ENCODE data around the gene DENND1A. TPM values are rescaled to one million over a fixed set of nuclear protein-coding genes. Genes with fewer than 3 reads are reported as not detected.

The DENND1A gene
- total and polyA plus RNA-seq, 2 donors = 6.7 to 9.2 TPM

DNA sequence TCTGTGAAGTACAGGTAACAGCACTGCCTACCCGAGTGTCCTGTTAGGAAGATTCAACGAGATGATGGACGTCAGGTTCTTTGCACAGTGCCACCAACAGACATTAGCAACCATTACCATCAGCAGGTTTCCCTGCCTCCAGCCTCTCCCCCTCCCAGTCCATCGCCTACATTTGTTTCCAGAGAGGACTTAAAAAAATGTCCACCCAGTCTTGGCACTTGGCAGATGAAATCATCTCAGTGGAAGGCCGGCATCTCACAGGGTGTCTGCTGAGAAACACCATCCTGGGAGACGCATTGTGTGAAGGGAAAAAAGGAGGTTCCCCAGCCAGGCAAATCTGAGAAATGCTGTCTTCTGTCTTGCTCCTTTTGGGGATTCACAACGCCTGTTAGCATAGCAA, 515.7 kb downstream of the DENND1A start:
- H3K27me3 ChIP-seq (ENCODE audit: control insufficient read depth in 2 of 2, insufficient read depth in 1 of 2, low read length in 1 of 2) = no peaks in the 10 kb centered on the region
- H3K4me3 ChIP-seq (ENCODE audit: low read length in 2 of 2) = no peak overlapping the region
- H3K27ac ChIP-seq (ENCODE audit: low read depth in 1 of 2, low read length in 1 of 2) = no peak overlapping the region
- peaks cover 0 to 2% of the 10 kb centered on the region in 2 donors for H3K9me3 ChIP-seq (ENCODE audit: control insufficient read depth in 2 of 2, insufficient read depth in 1 of 2, low read length in 1 of 2)
- 97% methylated on average over 7 of the region's 7 CpGs for WGBS
- H3K4me1 ChIP-seq (ENCODE audit: control insufficient read depth in 2 of 2, insufficient read depth in 2 of 2, low read length in 2 of 2) = no peaks in the 10 kb centered on the region
- no peak for DNase-seq (ENCODE audit: low read depth in 6 of 9, low spot score in 9 of 9)
- no peaks in the 10 kb centered on the region for H3K36me3 ChIP-seq (ENCODE audit: control insufficient read depth in 2 of 2, insufficient read depth in 2 of 2, low read length in 1 of 2)

DNA sequence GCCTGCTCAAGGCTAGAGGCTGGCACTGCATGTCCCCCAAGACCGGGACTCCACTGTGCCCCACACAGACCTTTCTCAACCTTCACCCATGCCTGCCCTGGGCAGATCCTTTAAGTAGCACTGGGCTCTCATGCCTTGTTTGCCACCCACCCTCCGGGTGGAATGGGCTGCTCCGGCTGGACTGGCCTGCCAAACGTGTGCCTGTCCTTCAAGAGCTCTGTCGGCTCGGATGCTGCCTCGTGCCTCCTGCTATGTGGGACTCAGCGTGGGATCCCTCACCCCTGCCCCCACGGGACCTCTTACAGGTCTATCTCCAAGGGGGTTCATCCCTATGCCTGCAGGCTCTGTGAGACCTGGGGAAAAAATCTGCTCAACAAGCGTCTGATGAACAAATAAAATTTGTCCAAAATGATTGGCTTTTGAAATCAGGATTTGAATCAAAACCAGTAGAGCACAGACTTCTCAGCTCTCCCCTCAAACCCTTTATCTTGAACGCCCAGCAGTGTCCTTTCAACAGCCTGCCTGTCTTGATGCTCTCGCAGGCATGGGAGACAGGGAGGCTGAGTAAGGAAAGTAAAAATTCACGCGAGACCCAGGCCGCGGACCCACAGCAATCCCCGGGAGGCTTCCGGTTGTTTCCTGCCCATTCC, 517.6 kb downstream of the DENND1A start:
- Histone ChIP-seq H3K36me3 (ENCODE audit: control insufficient read depth in 2 of 2, insufficient read depth in 2 of 2, low read length in 1 of 2) (no peaks in the 10 kb centered on the region), H3K27ac (ENCODE audit: low read depth in 1 of 2, low read length in 1 of 2) (no peak overlapping the region), H3K27me3 (ENCODE audit: control insufficient read depth in 2 of 2, insufficient read depth in 1 of 2, low read length in 1 of 2) (no peaks in the 10 kb centered on the region), H3K4me3 (ENCODE audit: low read length in 2 of 2) (no peak overlapping the region), H3K9me3 (ENCODE audit: control insufficient read depth in 2 of 2, insufficient read depth in 1 of 2, low read length in 1 of 2) (peaks cover 0 to 2% of the 10 kb centered on the region in 2 donors), H3K4me1 (ENCODE audit: control insufficient read depth in 2 of 2, insufficient read depth in 2 of 2, low read length in 2 of 2) (peaks cover 0 to 14% of the 10 kb centered on the region in 2 donors)
- no peak for DNase-seq (ENCODE audit: low read depth in 6 of 9, low spot score in 9 of 9)
- WGBS = 95% methylated on average over 18 of the region's 18 CpGs

DNA sequence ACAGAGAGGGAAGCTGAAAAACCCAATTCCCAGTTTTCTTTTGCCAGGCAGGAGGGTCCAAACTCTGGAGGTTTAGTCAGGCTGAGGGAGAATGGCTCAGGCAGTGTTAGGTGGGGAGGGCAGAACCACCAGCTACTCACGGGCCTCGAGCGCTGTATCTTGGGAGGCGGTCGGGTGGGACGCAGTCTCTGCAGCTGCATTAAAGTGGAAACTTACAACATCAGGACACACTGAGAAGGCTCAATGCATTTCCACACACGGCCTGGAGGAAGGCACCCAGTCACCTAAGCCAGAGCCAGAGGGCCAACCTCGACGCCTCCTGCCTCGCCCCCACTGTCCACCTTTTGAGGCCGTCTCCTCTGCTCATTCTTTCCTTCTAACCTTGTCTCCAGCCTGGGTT, 518.3 kb downstream of the DENND1A start:
- 97% methylated on average over 11 of the region's 11 CpGs for WGBS
- Histone ChIP-seq H3K27ac (ENCODE audit: low read depth in 1 of 2, low read length in 1 of 2) (no peak overlapping the region), H3K9me3 (ENCODE audit: control insufficient read depth in 2 of 2, insufficient read depth in 1 of 2, low read length in 1 of 2) (peaks cover 0 to 2% of the 10 kb centered on the region in 2 donors), H3K4me3 (ENCODE audit: low read length in 2 of 2) (no peak overlapping the region), H3K27me3 (ENCODE audit: control insufficient read depth in 2 of 2, insufficient read depth in 1 of 2, low read length in 1 of 2) (no peaks in the 10 kb centered on the region), H3K36me3 (ENCODE audit: control insufficient read depth in 2 of 2, insufficient read depth in 2 of 2, low read length in 1 of 2) (no peaks in the 10 kb centered on the region), H3K4me1 (ENCODE audit: control insufficient read depth in 2 of 2, insufficient read depth in 2 of 2, low read length in 2 of 2) (peaks cover 0 to 19% of the 10 kb centered on the region in 2 donors)
- DNase-seq (ENCODE audit: low read depth in 6 of 9, low spot score in 9 of 9) = no peak

DNA sequence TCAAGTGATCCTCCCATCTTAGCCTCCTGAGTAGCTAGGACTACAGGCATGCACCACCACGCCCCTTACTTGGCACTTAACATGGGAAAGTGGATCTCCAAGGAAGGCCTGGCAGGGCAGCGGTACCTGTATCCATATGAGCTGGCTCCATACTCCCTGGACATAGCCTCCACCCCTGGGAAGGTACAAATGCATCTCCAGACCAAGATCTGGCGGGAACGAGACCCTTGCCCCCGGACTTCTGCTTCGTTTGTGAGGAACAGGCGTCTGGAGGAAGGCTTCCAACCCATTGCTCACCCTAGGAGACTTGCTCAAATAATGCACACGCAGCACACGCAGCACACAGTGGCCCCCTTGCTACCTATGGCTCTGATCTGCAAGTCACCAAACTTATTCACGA, 518.7 kb downstream of the DENND1A start:
- Histone ChIP-seq H3K27me3 (ENCODE audit: control insufficient read depth in 2 of 2, insufficient read depth in 1 of 2, low read length in 1 of 2) (no peaks in the 10 kb centered on the region), H3K9me3 (ENCODE audit: control insufficient read depth in 2 of 2, insufficient read depth in 1 of 2, low read length in 1 of 2) (peaks cover 0 to 2% of the 10 kb centered on the region in 2 donors), H3K4me1 (ENCODE audit: control insufficient read depth in 2 of 2, insufficient read depth in 2 of 2, low read length in 2 of 2) (peaks cover 0 to 22% of the 10 kb centered on the region in 2 donors), H3K4me3 (ENCODE audit: low read length in 2 of 2) (no peak overlapping the region), H3K27ac (ENCODE audit: low read depth in 1 of 2, low read length in 1 of 2) (no peak overlapping the region), H3K36me3 (ENCODE audit: control insufficient read depth in 2 of 2, insufficient read depth in 2 of 2, low read length in 1 of 2) (no peaks in the 10 kb centered on the region)
- no peak for DNase-seq (ENCODE audit: low read depth in 6 of 9, low spot score in 9 of 9)
- 97% methylated on average over 10 of the region's 10 CpGs for WGBS

DNA sequence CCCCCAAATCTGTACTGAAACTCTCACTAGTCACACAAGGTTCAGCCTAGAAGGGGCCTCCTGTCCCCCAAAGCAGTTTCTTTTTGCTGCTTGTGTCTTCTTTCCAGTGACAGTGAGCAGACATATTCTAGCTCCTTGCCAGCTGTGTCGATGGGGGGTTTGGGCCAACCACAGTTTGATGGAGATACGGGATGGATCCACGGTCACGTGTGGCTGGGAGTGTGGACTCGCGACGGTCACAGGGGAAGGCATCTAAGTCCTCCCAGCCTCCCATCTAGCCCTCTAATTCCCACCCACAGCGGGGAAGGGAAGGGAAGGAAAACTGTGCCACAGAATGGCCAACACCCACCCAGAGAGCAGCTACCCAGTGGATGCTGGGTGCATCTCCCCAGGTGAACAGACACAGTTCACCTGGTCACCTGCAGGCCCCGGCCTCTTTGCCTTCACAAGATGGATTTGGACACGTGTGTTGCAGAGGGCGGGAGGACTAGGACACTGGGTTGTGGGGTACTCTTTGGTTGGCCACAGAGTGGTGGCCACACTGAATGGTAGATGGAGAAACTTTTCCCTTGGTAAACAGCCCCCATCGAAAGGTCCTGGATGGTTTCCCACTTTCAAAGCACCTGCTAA, 519.5 kb downstream of the DENND1A start:
- Histone ChIP-seq H3K36me3 (ENCODE audit: control insufficient read depth in 2 of 2, insufficient read depth in 2 of 2, low read length in 1 of 2) (no peaks in the 10 kb centered on the region), H3K27ac (ENCODE audit: low read depth in 1 of 2, low read length in 1 of 2) (no peak overlapping the region), H3K9me3 (ENCODE audit: control insufficient read depth in 2 of 2, insufficient read depth in 1 of 2, low read length in 1 of 2) (peaks cover 0 to 2% of the 10 kb centered on the region in 2 donors), H3K4me3 (ENCODE audit: low read length in 2 of 2) (no peak overlapping the region), H3K27me3 (ENCODE audit: control insufficient read depth in 2 of 2, insufficient read depth in 1 of 2, low read length in 1 of 2) (no peaks in the 10 kb centered on the region), H3K4me1 (ENCODE audit: control insufficient read depth in 2 of 2, insufficient read depth in 2 of 2, low read length in 2 of 2) (peaks cover 0 to 27% of the 10 kb centered on the region in 2 donors)
- WGBS = 98% methylated on average over 12 of the region's 12 CpGs
- DNase-seq (ENCODE audit: low read depth in 6 of 9, low spot score in 9 of 9) = no peak

DNA sequence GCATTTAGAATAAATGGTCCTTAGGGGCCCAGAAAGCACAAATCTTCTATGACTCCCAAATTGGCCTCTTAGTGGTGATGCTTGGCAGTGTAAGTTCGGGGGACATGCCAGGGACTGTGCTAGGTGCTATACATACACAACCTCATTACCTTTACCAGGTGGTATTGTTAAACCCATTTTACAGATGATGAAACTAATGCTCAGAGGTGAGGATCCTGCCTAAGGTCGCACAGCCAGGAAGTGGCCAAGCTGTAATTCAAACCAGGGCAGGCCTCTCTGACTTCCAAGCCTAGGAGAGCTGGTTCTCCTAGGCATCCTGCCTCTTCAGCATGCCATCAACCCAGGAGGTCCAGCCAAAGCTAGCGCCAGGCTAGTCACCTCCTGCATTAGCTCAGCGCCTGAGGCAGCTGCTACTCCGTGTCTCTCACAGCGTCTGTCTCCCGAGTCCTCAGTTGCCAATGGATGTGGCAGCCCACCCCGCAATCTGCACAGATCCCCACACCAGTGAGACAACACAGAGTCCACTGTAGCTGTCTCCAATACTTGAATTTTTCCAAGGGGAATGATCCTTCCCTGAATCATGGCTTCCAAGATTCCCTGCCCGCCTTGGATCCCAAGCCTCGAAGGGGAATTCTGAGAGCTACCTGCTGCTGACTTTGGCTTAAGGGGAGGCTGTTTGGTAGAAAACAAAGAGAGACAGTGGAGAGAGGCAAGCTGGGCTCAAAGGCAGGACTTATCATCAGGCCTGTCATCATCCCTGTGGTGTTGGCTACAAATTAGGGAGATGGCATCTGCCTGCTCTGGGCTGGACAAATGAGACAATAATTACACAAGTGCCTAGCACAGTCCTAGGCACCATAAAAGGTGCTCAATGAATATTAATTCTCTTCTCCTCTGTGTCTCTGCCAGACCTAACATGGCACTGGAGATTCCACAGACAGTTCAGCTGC, 521.3 kb downstream of the DENND1A start:
- Histone ChIP-seq H3K4me1 (ENCODE audit: control insufficient read depth in 2 of 2, insufficient read depth in 2 of 2, low read length in 2 of 2) (peaks cover 0 to 27% of the 10 kb centered on the region in 2 donors), H3K27me3 (ENCODE audit: control insufficient read depth in 2 of 2, insufficient read depth in 1 of 2, low read length in 1 of 2) (no peaks in the 10 kb centered on the region), H3K36me3 (ENCODE audit: control insufficient read depth in 2 of 2, insufficient read depth in 2 of 2, low read length in 1 of 2) (no peaks in the 10 kb centered on the region), H3K4me3 (ENCODE audit: low read length in 2 of 2) (no peak overlapping the region), H3K9me3 (ENCODE audit: control insufficient read depth in 2 of 2, insufficient read depth in 1 of 2, low read length in 1 of 2) (peaks cover 0 to 2% of the 10 kb centered on the region in 2 donors), H3K27ac (ENCODE audit: low read depth in 1 of 2, low read length in 1 of 2) (no peak overlapping the region)
- 97% methylated on average over 10 of the region's 10 CpGs for WGBS
- DNase-seq (ENCODE audit: low read depth in 6 of 9, low spot score in 9 of 9) = no peak

DNA sequence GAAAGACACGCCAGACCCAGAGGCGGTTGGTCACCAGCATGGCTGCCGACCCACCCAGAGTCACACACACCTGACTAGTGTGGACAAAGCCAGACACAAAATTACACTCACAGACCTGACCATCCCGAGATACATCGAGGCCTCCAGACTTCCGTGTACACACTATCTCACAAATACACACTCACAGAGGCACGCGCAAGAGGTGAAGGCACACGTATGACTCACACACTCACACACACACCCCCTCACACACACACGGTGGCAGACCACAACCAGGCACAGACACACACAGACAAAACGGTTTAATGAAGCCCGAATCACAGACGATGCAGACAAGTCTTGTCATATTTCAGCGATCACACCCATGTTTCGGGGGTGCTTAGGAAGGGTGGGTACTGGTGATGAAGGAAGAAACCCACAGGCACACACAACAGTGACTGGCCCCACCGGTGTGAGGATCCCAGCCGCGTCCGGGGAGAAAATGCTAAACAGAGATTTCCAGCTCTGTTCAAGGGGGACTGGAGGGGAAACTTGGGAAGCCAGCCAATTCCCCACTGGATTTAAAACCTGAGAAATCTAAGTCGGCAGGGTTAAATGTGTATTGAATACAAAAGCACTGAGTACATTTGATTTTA, 522.6 kb downstream of the DENND1A start:
- DNase-seq (ENCODE audit: low read depth in 6 of 9, low spot score in 9 of 9) = no peak
- Histone ChIP-seq H3K4me3 (ENCODE audit: low read length in 2 of 2) (no peak overlapping the region), H3K36me3 (ENCODE audit: control insufficient read depth in 2 of 2, insufficient read depth in 2 of 2, low read length in 1 of 2) (no peaks in the 10 kb centered on the region), H3K27ac (ENCODE audit: low read depth in 1 of 2, low read length in 1 of 2) (no peak overlapping the region), H3K9me3 (ENCODE audit: control insufficient read depth in 2 of 2, insufficient read depth in 1 of 2, low read length in 1 of 2) (peaks cover 0 to 2% of the 10 kb centered on the region in 2 donors), H3K4me1 (ENCODE audit: control insufficient read depth in 2 of 2, insufficient read depth in 2 of 2, low read length in 2 of 2) (peaks cover 0 to 27% of the 10 kb centered on the region in 2 donors), H3K27me3 (ENCODE audit: control insufficient read depth in 2 of 2, insufficient read depth in 1 of 2, low read length in 1 of 2) (no peaks in the 10 kb centered on the region)
- 86% methylated on average over 20 of the region's 20 CpGs for WGBS

DNA sequence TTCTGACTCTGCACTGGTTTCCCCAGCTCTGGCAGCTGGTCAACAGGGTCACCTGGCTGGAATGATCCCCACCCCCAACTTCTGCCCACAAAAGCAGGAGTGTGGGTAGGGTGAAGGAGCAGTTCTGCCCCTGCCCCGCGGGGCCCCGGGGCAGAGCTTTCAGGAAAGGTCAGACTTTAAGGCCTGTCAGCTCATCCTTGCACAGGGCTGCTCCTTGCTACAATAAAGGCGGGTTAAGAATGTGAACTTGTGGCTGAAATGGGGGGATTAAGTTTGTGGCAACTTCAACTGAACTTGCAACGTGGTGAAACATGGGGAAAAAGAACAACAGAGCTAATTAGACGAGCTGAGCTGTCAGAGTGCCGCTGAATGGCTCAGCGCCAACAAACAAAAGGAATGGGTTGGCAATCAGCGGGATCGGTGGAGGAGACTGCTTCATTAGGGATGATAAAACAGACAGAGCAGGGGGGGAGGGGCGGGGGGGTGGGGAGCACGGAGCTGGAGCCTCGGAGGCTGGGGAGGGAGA, 523.2 kb downstream of the DENND1A start:
- 91% methylated on average over 13 of the region's 13 CpGs for WGBS
- H3K9me3 ChIP-seq (ENCODE audit: control insufficient read depth in 2 of 2, insufficient read depth in 1 of 2, low read length in 1 of 2) = no peaks in the 10 kb centered on the region
- no peaks in the 10 kb centered on the region for H3K36me3 ChIP-seq (ENCODE audit: control insufficient read depth in 2 of 2, insufficient read depth in 2 of 2, low read length in 1 of 2)
- peaks cover 0 to 27% of the 10 kb centered on the region in 2 donors for H3K4me1 ChIP-seq (ENCODE audit: control insufficient read depth in 2 of 2, insufficient read depth in 2 of 2, low read length in 2 of 2)
- no peak overlapping the region for H3K27ac ChIP-seq (ENCODE audit: low read depth in 1 of 2, low read length in 1 of 2)
- DNase-seq (ENCODE audit: low read depth in 6 of 9, low spot score in 9 of 9) = no peak
- no peak overlapping the region for H3K4me3 ChIP-seq (ENCODE audit: low read length in 2 of 2)
- H3K27me3 ChIP-seq (ENCODE audit: control insufficient read depth in 2 of 2, insufficient read depth in 1 of 2, low read length in 1 of 2) = no peaks in the 10 kb centered on the region
